ENCODE results near the gene VRK1.
"Not testable (repeated sequence)": the region's sequence is repeated elsewhere in the genome, so short reads cannot be mapped to it uniquely, and the experiment has no call there.

VRK1 gene

GRCh38 chr14:96762650-96763049 lies 34.5 kb upstream of the VRK1 start:
- TF ChIP-seq OSR1 (CRISPR knock-in tag; IDR thresholded peaks at IDR 0.05) (no peak), GLIS3 (CRISPR knock-in tag; IDR thresholded peaks at IDR 0.05) (no peak), ZNF70 (CRISPR knock-in tag; IDR thresholded peaks at IDR 0.05) (no peak), TCF4 (CRISPR knock-in tag; IDR thresholded peaks at IDR 0.05; ENCODE audit: borderline replicate concordance) (no peak), CSRNP3 (CRISPR knock-in tag; IDR thresholded peaks at IDR 0.05) (no peak), RARB (CRISPR knock-in tag; IDR thresholded peaks at IDR 0.05) (no peak), TOX (CRISPR knock-in tag; IDR thresholded peaks at IDR 0.05; ENCODE audit: borderline replicate concordance) (no peak), BACH2 (CRISPR knock-in tag; IDR thresholded peaks at IDR 0.05; ENCODE audit: borderline replicate concordance) (no peak), ESRRG (CRISPR knock-in tag; IDR thresholded peaks at IDR 0.05) (no peak), ARNTL (CRISPR knock-in tag; IDR thresholded peaks at IDR 0.05; ENCODE audit: borderline replicate concordance, low read depth) (no peak), SNAI2 (CRISPR knock-in tag; IDR thresholded peaks at IDR 0.05) (no peak), ZFP3 (CRISPR knock-in tag; IDR thresholded peaks at IDR 0.05) (no peak), ISL1 (CRISPR knock-in tag; IDR thresholded peaks at IDR 0.05) (no peak)
- TF ChIP-seq, protein P1, sequence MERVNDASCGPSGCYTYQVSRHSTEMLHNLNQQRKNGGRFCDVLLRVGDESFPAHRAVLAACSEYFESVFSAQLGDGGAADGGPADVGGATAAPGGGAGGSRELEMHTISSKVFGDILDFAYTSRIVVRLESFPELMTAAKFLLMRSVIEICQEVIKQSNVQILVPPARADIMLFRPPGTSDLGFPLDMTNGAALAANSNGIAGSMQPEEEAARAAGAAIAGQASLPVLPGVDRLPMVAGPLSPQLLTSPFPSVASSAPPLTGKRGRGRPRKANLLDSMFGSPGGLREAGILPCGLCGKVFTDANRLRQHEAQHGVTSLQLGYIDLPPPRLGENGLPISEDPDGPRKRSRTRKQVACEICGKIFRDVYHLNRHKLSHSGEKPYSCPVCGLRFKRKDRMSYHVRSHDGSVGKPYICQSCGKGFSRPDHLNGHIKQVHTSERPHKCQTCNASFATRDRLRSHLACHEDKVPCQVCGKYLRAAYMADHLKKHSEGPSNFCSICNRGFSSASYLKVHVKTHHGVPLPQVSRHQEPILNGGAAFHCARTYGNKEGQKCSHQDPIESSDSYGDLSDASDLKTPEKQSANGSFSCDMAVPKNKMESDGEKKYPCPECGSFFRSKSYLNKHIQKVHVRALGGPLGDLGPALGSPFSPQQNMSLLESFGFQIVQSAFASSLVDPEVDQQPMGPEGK (CRISPR knock-in tag; IDR thresholded peaks at IDR 0.05; ENCODE audit: borderline replicate concordance): no peak
- peak; percentile 100 for ATAC-seq

DNA sequence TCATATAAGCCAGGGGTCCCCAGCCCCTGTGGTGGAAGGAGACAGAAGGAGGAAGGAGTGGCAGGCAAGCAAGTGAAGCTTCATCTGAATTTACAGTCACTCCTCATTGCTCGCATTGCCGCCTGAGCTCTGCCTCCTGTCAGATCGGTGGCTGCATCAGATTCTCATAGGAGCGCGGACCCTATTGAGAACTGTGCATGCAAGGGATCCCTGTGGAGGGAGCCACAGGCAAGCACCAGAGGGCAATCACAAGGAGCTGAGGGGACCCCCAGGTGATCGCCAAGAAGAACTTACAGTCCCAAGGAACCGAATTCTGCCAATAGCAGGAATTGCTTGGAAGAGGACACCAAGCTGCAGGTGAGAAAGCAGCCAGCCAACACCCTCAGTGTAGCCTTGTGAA lies 33.2 kb upstream of the VRK1 start:
- ATAC-seq: no peak
- no peak for TF ChIP-seq TOX (CRISPR knock-in tag; IDR thresholded peaks at IDR 0.05; ENCODE audit: borderline replicate concordance)
- TF ChIP-seq PPARA (CRISPR knock-in tag; IDR thresholded peaks at IDR 0.05; ENCODE audit: borderline replicate concordance): no peak
- no peak for TF ChIP-seq OSR1 (CRISPR knock-in tag; IDR thresholded peaks at IDR 0.05)
- TF ChIP-seq, protein P2, sequence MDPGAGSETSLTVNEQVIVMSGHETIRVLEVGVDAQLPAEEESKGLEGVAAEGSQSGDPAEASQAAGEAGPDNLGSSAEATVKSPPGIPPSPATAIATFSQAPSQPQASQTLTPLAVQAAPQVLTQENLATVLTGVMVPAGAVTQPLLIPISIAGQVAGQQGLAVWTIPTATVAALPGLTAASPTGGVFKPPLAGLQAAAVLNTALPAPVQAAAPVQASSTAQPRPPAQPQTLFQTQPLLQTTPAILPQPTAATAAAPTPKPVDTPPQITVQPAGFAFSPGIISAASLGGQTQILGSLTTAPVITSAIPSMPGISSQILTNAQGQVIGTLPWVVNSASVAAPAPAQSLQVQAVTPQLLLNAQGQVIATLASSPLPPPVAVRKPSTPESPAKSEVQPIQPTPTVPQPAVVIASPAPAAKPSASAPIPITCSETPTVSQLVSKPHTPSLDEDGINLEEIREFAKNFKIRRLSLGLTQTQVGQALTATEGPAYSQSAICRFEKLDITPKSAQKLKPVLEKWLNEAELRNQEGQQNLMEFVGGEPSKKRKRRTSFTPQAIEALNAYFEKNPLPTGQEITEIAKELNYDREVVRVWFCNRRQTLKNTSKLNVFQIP (CRISPR knock-in tag; IDR thresholded peaks at IDR 0.05; ENCODE audit: borderline replicate concordance, low read depth): no peak
- TF ChIP-seq SNAI2 (CRISPR knock-in tag; IDR thresholded peaks at IDR 0.05): no peak
- TF ChIP-seq ZC3H10 (CRISPR knock-in tag; IDR thresholded peaks at IDR 0.05): no peak
- TF ChIP-seq CSRNP3 (CRISPR knock-in tag; IDR thresholded peaks at IDR 0.05): no peak
- no peak for TF ChIP-seq TSHZ2 (CRISPR knock-in tag; IDR thresholded peaks at IDR 0.05)
- no peak for TF ChIP-seq CSDC2 (CRISPR knock-in tag; IDR thresholded peaks at IDR 0.05)
- TF ChIP-seq ZFP30 (CRISPR knock-in tag; IDR thresholded peaks at IDR 0.05): no peak
- no peak for TF ChIP-seq ZNF565 (CRISPR knock-in tag; conservative IDR thresholded peaks at IDR 0.05; ENCODE audit: low read depth)
- no peak for TF ChIP-seq TCF4 (CRISPR knock-in tag; IDR thresholded peaks at IDR 0.05; ENCODE audit: borderline replicate concordance)
- TF ChIP-seq GLIS3 (CRISPR knock-in tag; IDR thresholded peaks at IDR 0.05): no peak
- no peak for TF ChIP-seq ZFP3 (CRISPR knock-in tag; IDR thresholded peaks at IDR 0.05)
- TF ChIP-seq ZNF8 (CRISPR knock-in tag; IDR thresholded peaks at IDR 0.05): no peak
- TF ChIP-seq, protein P1 (CRISPR knock-in tag; IDR thresholded peaks at IDR 0.05; ENCODE audit: borderline replicate concordance): no peak
- no peak for TF ChIP-seq ISL1 (CRISPR knock-in tag; IDR thresholded peaks at IDR 0.05)
- no peak for TF ChIP-seq ESRRG (CRISPR knock-in tag; IDR thresholded peaks at IDR 0.05)
- TF ChIP-seq, protein P3, sequence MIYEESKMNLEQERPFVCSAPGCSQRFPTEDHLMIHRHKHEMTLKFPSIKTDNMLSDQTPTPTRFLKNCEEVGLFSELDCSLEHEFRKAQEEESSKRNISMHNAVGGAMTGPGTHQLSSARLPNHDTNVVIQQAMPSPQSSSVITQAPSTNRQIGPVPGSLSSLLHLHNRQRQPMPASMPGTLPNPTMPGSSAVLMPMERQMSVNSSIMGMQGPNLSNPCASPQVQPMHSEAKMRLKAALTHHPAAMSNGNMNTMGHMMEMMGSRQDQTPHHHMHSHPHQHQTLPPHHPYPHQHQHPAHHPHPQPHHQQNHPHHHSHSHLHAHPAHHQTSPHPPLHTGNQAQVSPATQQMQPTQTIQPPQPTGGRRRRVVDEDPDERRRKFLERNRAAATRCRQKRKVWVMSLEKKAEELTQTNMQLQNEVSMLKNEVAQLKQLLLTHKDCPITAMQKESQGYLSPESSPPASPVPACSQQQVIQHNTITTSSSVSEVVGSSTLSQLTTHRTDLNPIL (CRISPR knock-in tag; IDR thresholded peaks at IDR 0.05; ENCODE audit: low read depth): no peak

DNA sequence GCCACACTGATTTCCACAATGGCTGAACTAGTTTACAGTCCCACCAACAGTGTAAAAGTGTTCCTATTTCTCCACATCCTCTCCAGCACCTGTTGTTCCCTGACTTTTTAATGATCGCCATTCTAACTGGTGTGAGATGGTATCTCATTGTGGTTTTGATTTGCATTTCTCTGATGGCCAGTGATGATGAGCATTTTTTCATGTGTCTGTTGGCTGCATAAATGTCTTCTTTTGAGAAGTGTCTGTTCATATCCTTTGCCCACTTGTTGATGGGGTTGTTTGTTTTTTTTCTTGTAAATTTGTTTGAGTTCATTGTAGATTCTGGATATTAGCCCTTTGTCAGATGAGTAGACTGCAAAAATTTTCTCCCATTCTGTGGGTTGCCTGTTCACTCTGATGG lies 32.0 kb upstream of the VRK1 start:
- ATAC-seq: not testable (repeated sequence)

All from SK-N-SH treated with all-trans-retinoic acid at 6 μM for 48 hours (cell line).